WTC11 (cell line): ENCODE results near the gene SND1. TPM values are rescaled to one million over a fixed set of nuclear protein-coding genes. Genes with fewer than 3 reads are reported as not detected.

Source experiments
- ATAC-seq: fragments of 200-7000 bp; cut with Tn5 transposase; 2 replicates; pipeline ENCODE4 v1.10.0; 2021; ENCODE audit warnings: mild to moderate bottlenecking, moderate library complexity
- CTCF ChIA-PET: fragments of 300-600 bp; sonication (Branson Sonifier 250); formaldehyde crosslinking; loops from one replicate; lab custom pipeline; 2021; ENCODE audit warnings: antibody characterized with exemption; lab: Charles Lee
- POLR2A ChIA-PET: fragments of 350-600 bp; sonication (Branson Sonifier 250); formaldehyde crosslinking; loops from one replicate; lab custom pipeline; 2021; ENCODE audit warnings: antibody characterized with exemption; lab: Charles Lee
- DNase-seq: peaks from one replicate; pipeline ENCODE4 v3.0.0; 2021; ENCODE audit warnings: low spot score
- H3K27ac Mint-ChIP-seq: 2 replicates; pipeline ENCODE4 v1.8.0; 2021; ENCODE audit warnings: mixed read lengths
- H3K27me3 Mint-ChIP-seq: 2 replicates; pipeline ENCODE4 v1.8.0; 2021; ENCODE audit warnings: low read depth, mild to moderate bottlenecking, moderate library complexity, mixed read lengths
- H3K36me3 Mint-ChIP-seq: 2 replicates; pipeline ENCODE4 v1.8.0; 2021; ENCODE audit warnings: mixed read lengths
- H3K4me1 Mint-ChIP-seq: 2 replicates; pipeline ENCODE4 v1.8.0; 2022; ENCODE audit warnings: mixed read lengths
- H3K4me3 Mint-ChIP-seq: 2 replicates; pipeline ENCODE4 v1.8.0; 2021; ENCODE audit warnings: mild to moderate bottlenecking, moderate library complexity, mixed read lengths
- H3K9me3 Mint-ChIP-seq: 2 replicates; pipeline ENCODE4 v1.8.0; 2021; ENCODE audit warnings: mixed read lengths
- CREB1 ChIP-seq: sonication (generic); formaldehyde crosslinking; IDR thresholded peaks from 2 replicates; pipeline ENCODE4 v1.8.0; 2023; ENCODE audit warnings: mild to moderate bottlenecking, missing genetic modification reagents
- EMX1 ChIP-seq: fragments of 250-450 bp; sonication (Bioruptor Pico); IDR thresholded peaks from 2 replicates; pipeline ENCODE4 v1.8.0; 2021; ENCODE audit warnings: mild to moderate bottlenecking
- FOXK1 ChIP-seq: sonication (generic); formaldehyde crosslinking; IDR thresholded peaks from 2 replicates; pipeline ENCODE4 v1.8.0; 2022; ENCODE audit warnings: mild to moderate bottlenecking, moderate library complexity, missing genetic modification reagents
- GABPB1 ChIP-seq: sonication (generic); formaldehyde crosslinking; IDR thresholded peaks from 2 replicates; pipeline ENCODE4 v1.8.1; 2023; ENCODE audit warnings: mild to moderate bottlenecking, missing genetic modification reagents
- JUN ChIP-seq: sonication (generic); formaldehyde crosslinking; IDR thresholded peaks from 2 replicates; pipeline ENCODE4 v1.8.0; 2023; ENCODE audit warnings: mild to moderate bottlenecking, missing genetic modification reagents
- KAT7 ChIP-seq: sonication (generic); formaldehyde crosslinking; IDR thresholded peaks from 2 replicates; pipeline ENCODE4 v1.8.1; 2023; ENCODE audit warnings: missing genetic modification reagents, mild to moderate bottlenecking, borderline replicate concordance
- MXD4 ChIP-seq: fragments of 250-450 bp; sonication (Bioruptor Pico); IDR thresholded peaks from 2 replicates; pipeline ENCODE4 v1.8.0; 2021; ENCODE audit warnings: mild to moderate bottlenecking, moderate library complexity, borderline replicate concordance
- NFATC4 ChIP-seq: fragments of 250-450 bp; sonication (Bioruptor Pico); IDR thresholded peaks from 2 replicates; pipeline ENCODE4 v1.9.0; 2021; ENCODE audit warnings: mild to moderate bottlenecking
- NFYB ChIP-seq: sonication (generic); formaldehyde crosslinking; conservative IDR thresholded peaks from 2 replicates; pipeline ENCODE4 v1.8.0; 2022; ENCODE audit warnings: low read depth, missing genetic modification reagents
- NR2C2 ChIP-seq: sonication (generic); formaldehyde crosslinking; IDR thresholded peaks from 2 replicates; pipeline ENCODE4 v1.8.0; 2022; ENCODE audit warnings: mild to moderate bottlenecking, missing genetic modification reagents
- PRRX2 ChIP-seq: fragments of 250-450 bp; sonication (Bioruptor Pico); IDR thresholded peaks from 2 replicates; pipeline ENCODE4 v1.8.0; 2021; ENCODE audit warnings: mild to moderate bottlenecking
- RELA ChIP-seq: sonication (generic); formaldehyde crosslinking; IDR thresholded peaks from 2 replicates; pipeline ENCODE4 v1.8.1; 2022; ENCODE audit warnings: missing genetic modification reagents, mild to moderate bottlenecking, borderline replicate concordance
- SP1 ChIP-seq: sonication (generic); formaldehyde crosslinking; conservative IDR thresholded peaks from 2 replicates; pipeline ENCODE4 v1.8.1; 2022; ENCODE audit warnings: missing genetic modification reagents
- TEAD1 ChIP-seq: sonication (generic); formaldehyde crosslinking; IDR thresholded peaks from 2 replicates; pipeline ENCODE4 v1.8.0; 2022; ENCODE audit warnings: mild to moderate bottlenecking, missing genetic modification reagents
- TEAD4 ChIP-seq: sonication (generic); formaldehyde crosslinking; IDR thresholded peaks from 2 replicates; pipeline ENCODE4 v1.8.0; 2022; ENCODE audit warnings: mild to moderate bottlenecking, missing genetic modification reagents
- total RNA-seq: library from RNA; stranded (reverse); gene quantifications from 3 replicates; pipeline ENCODE4 v1.2.3, GENCODE V29; 2021
- TF ChIP-seq, protein P1 (sequence below): sonication (generic); formaldehyde crosslinking; IDR thresholded peaks from 2 replicates; pipeline ENCODE4 v1.8.1; 2022; ENCODE audit warnings: missing genetic modification reagents, borderline replicate concordance
- TF ChIP-seq, protein P2 (sequence below): sonication (generic); formaldehyde crosslinking; IDR thresholded peaks from 2 replicates; pipeline ENCODE4 v1.8.0; 2023; ENCODE audit warnings: mild to moderate bottlenecking, missing genetic modification reagents
- TF ChIP-seq, protein P3 (sequence below): sonication (generic); formaldehyde crosslinking; IDR thresholded peaks from 2 replicates; pipeline ENCODE4 v1.8.1; 2022; ENCODE audit warnings: low read depth, mild to moderate bottlenecking, moderate library complexity, missing genetic modification reagents, borderline replicate concordance
- TF ChIP-seq, protein P4 (sequence below): fragments of 250-450 bp; sonication (Bioruptor Pico); IDR thresholded peaks from 2 replicates; pipeline ENCODE4 v1.9.0; 2021; ENCODE audit warnings: mild to moderate bottlenecking
- TF ChIP-seq, protein P5 (sequence below): sonication (generic); formaldehyde crosslinking; IDR thresholded peaks from 2 replicates; pipeline ENCODE4 v1.8.1; 2023; ENCODE audit warnings: mild to moderate bottlenecking, missing genetic modification reagents, moderate library complexity
- TF ChIP-seq, protein P6 (sequence below): sonication (generic); formaldehyde crosslinking; IDR thresholded peaks from 2 replicates; pipeline ENCODE4 v1.8.0; 2022; ENCODE audit warnings: mild to moderate bottlenecking, missing genetic modification reagents
- TF ChIP-seq, protein P7 (sequence below): sonication (generic); formaldehyde crosslinking; IDR thresholded peaks from 2 replicates; pipeline ENCODE4 v1.8.0; 2023; ENCODE audit warnings: missing genetic modification reagents
- TF ChIP-seq, protein P8 (sequence below): sonication (generic); formaldehyde crosslinking; conservative IDR thresholded peaks from 2 replicates; pipeline ENCODE4 v1.8.1; 2022; ENCODE audit warnings: mild to moderate bottlenecking, missing genetic modification reagents
- TF ChIP-seq, protein P9 (sequence below): fragments of 250-450 bp; sonication (Bioruptor Pico); IDR thresholded peaks from 2 replicates; pipeline ENCODE4 v1.9.0; 2021; ENCODE audit warnings: mild to moderate bottlenecking

The SND1 gene
- total RNA-seq, 1 experiment from 2014 or later = 261 TPM

DNA sequence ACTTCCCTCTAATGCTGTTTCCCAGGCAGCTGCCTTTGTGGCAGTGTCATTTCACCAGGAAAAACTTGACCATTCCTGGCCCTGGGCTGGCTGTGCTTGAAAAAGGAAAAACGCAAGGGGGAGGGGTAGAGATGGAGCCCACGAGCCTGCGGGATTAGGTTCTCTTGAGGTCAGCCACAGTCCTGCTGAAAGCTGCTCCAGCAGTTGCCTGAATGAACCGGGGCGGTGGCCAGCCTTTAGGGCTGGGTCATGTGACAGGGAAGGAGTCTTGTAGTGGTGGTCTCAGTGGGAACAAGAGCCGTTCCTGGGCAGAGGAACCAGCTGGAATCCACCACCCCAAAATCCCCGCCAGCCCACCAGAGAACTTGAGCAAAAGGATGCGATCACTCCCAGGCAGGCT lies 430.4 kb downstream of the SND1 start:
- Mint-ChIP-seq H3K36me3 (peaks cover 15% of the 10 kb centered on the region), H3K27ac (no peak overlapping the region), H3K4me3 (no peak overlapping the region), H3K4me1 (no peaks in the 10 kb centered on the region; the same call in 1 of the 2 replicates), H3K9me3 (no peaks in the 10 kb centered on the region), H3K27me3 (no peaks in the 10 kb centered on the region)
- ATAC-seq (no peak), DNase-seq (no peak)
- CTCF ChIA-PET = interaction anchor here (2.2 kb wide), 1 partner anchor 127 kb away, joined by 7 read pairs; no protein-coding TSS in a partner anchor
- TF ChIP-seq, protein P1, sequence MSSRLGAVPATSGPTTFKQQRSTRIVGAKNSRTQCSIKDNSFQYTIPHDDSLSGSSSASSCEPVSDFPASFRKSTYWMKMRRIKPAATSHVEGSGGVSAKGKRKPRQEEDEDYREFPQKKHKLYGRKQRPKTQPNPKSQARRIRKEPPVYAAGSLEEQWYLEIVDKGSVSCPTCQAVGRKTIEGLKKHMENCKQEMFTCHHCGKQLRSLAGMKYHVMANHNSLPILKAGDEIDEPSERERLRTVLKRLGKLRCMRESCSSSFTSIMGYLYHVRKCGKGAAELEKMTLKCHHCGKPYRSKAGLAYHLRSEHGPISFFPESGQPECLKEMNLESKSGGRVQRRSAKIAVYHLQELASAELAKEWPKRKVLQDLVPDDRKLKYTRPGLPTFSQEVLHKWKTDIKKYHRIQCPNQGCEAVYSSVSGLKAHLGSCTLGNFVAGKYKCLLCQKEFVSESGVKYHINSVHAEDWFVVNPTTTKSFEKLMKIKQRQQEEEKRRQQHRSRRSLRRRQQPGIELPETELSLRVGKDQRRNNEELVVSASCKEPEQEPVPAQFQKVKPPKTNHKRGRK (CRISPR knock-in tag) = no peak
- TF ChIP-seq, protein P2, sequence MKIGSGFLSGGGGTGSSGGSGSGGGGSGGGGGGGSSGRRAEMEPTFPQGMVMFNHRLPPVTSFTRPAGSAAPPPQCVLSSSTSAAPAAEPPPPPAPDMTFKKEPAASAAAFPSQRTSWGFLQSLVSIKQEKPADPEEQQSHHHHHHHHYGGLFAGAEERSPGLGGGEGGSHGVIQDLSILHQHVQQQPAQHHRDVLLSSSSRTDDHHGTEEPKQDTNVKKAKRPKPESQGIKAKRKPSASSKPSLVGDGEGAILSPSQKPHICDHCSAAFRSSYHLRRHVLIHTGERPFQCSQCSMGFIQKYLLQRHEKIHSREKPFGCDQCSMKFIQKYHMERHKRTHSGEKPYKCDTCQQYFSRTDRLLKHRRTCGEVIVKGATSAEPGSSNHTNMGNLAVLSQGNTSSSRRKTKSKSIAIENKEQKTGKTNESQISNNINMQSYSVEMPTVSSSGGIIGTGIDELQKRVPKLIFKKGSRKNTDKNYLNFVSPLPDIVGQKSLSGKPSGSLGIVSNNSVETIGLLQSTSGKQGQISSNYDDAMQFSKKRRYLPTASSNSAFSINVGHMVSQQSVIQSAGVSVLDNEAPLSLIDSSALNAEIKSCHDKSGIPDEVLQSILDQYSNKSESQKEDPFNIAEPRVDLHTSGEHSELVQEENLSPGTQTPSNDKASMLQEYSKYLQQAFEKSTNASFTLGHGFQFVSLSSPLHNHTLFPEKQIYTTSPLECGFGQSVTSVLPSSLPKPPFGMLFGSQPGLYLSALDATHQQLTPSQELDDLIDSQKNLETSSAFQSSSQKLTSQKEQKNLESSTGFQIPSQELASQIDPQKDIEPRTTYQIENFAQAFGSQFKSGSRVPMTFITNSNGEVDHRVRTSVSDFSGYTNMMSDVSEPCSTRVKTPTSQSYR (CRISPR knock-in tag) = no peak
- TF ChIP-seq SP1 = no peak
- TF ChIP-seq NFYB (CRISPR knock-in tag) = no peak
- no peak for TF ChIP-seq FOXK1
- TF ChIP-seq, protein P3, sequence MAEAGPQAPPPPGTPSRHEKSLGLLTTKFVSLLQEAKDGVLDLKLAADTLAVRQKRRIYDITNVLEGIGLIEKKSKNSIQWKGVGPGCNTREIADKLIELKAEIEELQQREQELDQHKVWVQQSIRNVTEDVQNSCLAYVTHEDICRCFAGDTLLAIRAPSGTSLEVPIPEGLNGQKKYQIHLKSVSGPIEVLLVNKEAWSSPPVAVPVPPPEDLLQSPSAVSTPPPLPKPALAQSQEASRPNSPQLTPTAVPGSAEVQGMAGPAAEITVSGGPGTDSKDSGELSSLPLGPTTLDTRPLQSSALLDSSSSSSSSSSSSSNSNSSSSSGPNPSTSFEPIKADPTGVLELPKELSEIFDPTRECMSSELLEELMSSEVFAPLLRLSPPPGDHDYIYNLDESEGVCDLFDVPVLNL (CRISPR knock-in tag) = no peak
- TF ChIP-seq CREB1 (CRISPR knock-in tag) = no peak
- TF ChIP-seq, protein P4, sequence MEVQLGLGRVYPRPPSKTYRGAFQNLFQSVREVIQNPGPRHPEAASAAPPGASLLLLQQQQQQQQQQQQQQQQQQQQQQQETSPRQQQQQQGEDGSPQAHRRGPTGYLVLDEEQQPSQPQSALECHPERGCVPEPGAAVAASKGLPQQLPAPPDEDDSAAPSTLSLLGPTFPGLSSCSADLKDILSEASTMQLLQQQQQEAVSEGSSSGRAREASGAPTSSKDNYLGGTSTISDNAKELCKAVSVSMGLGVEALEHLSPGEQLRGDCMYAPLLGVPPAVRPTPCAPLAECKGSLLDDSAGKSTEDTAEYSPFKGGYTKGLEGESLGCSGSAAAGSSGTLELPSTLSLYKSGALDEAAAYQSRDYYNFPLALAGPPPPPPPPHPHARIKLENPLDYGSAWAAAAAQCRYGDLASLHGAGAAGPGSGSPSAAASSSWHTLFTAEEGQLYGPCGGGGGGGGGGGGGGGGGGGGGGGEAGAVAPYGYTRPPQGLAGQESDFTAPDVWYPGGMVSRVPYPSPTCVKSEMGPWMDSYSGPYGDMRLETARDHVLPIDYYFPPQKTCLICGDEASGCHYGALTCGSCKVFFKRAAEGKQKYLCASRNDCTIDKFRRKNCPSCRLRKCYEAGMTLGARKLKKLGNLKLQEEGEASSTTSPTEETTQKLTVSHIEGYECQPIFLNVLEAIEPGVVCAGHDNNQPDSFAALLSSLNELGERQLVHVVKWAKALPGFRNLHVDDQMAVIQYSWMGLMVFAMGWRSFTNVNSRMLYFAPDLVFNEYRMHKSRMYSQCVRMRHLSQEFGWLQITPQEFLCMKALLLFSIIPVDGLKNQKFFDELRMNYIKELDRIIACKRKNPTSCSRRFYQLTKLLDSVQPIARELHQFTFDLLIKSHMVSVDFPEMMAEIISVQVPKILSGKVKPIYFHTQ = no peak
- no peak for TF ChIP-seq JUN (CRISPR knock-in tag)
- TF ChIP-seq GABPB1 (CRISPR knock-in tag) = no peak
- no peak for TF ChIP-seq PRRX2 (CRISPR knock-in tag)
- no peak for TF ChIP-seq KAT7 (CRISPR knock-in tag)
- no peak for TF ChIP-seq TEAD1
- TF ChIP-seq NR2C2 (CRISPR knock-in tag) = no peak
- TF ChIP-seq, protein P5, sequence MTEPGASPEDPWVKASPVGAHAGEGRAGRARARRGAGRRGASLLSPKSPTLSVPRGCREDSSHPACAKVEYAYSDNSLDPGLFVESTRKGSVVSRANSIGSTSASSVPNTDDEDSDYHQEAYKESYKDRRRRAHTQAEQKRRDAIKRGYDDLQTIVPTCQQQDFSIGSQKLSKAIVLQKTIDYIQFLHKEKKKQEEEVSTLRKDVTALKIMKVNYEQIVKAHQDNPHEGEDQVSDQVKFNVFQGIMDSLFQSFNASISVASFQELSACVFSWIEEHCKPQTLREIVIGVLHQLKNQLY = no peak
- TF ChIP-seq, protein P6, sequence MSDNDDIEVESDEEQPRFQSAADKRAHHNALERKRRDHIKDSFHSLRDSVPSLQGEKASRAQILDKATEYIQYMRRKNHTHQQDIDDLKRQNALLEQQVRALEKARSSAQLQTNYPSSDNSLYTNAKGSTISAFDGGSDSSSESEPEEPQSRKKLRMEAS (CRISPR knock-in tag) = no peak
- TF ChIP-seq, all 79 proteins: peak for 0
- POLR2A ChIA-PET = no interaction called here

DNA sequence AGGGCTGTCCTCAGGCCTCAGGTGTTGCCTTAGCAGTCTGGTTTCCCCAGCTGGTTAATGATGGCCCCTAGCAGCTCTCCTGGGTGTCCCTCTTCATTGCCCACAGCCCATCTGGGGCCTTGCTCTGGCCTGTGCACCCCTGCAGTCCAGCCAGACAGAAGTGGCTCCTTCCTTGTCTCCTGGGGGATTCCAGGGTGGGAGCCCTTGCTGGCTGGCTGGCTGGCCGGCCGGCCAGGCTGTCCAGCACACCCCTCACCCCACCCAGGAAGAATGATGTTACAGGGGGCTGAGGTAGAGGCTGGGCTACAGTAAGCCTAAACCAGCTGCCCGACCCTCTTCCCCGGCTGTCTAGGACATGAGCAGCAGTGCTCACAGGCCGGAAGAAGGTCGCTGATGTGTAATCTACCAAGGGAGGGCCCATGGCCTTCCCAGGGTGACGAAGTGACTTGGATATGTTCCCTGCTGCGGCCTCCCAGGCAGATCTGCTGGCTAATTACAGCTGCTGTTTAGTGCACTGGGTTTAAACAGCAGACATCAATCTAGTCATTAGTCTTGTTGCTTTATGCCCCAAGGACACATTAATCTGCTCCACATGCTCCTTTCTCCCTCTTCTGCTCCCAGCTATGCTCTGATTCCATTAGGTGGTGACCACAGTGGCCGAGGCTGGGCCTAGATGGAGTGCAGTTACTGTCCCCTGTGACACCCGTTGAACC lies 433.1 kb downstream of the SND1 start:
- CTCF ChIA-PET = no interaction called here
- no peak overlapping the region for H3K27ac Mint-ChIP-seq
- H3K4me3 Mint-ChIP-seq = no peak overlapping the region
- peaks cover 17% of the 10 kb centered on the region for H3K36me3 Mint-ChIP-seq
- H3K9me3 Mint-ChIP-seq = no peaks in the 10 kb centered on the region
- no peaks in the 10 kb centered on the region for H3K27me3 Mint-ChIP-seq
- POLR2A ChIA-PET = no interaction called here
- H3K4me1 Mint-ChIP-seq = no peaks in the 10 kb centered on the region; the same call in 1 of the 2 replicates
- DNase-seq = no peak
- ATAC-seq = no peak
- no peak for TF ChIP-seq TEAD4
- TF ChIP-seq RELA (CRISPR knock-in tag) = no peak
- no peak for TF ChIP-seq NFATC4 (CRISPR knock-in tag)
- TF ChIP-seq, protein P7, sequence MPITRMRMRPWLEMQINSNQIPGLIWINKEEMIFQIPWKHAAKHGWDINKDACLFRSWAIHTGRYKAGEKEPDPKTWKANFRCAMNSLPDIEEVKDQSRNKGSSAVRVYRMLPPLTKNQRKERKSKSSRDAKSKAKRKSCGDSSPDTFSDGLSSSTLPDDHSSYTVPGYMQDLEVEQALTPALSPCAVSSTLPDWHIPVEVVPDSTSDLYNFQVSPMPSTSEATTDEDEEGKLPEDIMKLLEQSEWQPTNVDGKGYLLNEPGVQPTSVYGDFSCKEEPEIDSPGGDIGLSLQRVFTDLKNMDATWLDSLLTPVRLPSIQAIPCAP = no peak
- TF ChIP-seq MXD4 (CRISPR knock-in tag) = no peak
- TF ChIP-seq, protein P8, sequence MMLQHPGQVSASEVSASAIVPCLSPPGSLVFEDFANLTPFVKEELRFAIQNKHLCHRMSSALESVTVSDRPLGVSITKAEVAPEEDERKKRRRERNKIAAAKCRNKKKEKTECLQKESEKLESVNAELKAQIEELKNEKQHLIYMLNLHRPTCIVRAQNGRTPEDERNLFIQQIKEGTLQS = no peak
- TF ChIP-seq, protein P9, sequence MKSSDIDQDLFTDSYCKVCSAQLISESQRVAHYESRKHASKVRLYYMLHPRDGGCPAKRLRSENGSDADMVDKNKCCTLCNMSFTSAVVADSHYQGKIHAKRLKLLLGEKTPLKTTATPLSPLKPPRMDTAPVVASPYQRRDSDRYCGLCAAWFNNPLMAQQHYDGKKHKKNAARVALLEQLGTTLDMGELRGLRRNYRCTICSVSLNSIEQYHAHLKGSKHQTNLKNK (CRISPR knock-in tag) = no peak
- no peak for TF ChIP-seq EMX1 (CRISPR knock-in tag)
